Measurements from ENCODE around the gene CRYBG1. TPM values are rescaled to one million over a fixed set of nuclear protein-coding genes. Genes with fewer than 3 reads are reported as not detected.

CRYBG1 gene
- total RNA-seq, 1 donor from 2014 or later, result 5.8 TPM

- H3K36me3 Mint-ChIP-seq, result no peaks in the 10 kb centered on the region
- no peak overlapping the region for H3K27ac Mint-ChIP-seq
- no peak for DNase-seq (ENCODE audit: extremely low spot score, unreplicated experiment)
- H3K27me3 Mint-ChIP-seq, result peaks cover 4% of the 10 kb centered on the region
- no peak overlapping the region for H3K4me3 Mint-ChIP-seq
- no peak for TF ChIP-seq CTCF (conservative IDR thresholded peaks at IDR 0.05)
- no peaks in the 10 kb centered on the region for H3K4me1 Mint-ChIP-seq (ENCODE audit: unreplicated experiment)
- no peaks in the 10 kb centered on the region for H3K9me3 Mint-ChIP-seq
These were observed 162.2 kb downstream of the CRYBG1 start for GRCh38 chr6:106522562-106523250.

- Mint-ChIP-seq H3K4me1 (ENCODE audit: unreplicated experiment) (no peaks in the 10 kb centered on the region), H3K9me3 (no peaks in the 10 kb centered on the region), H3K4me3 (no peak overlapping the region), H3K36me3 (no peaks in the 10 kb centered on the region), H3K27ac (no peak overlapping the region), H3K27me3 (peaks cover under 1% of the 10 kb centered on the region)
- no peak for TF ChIP-seq CTCF (conservative IDR thresholded peaks at IDR 0.05)
- no peak for DNase-seq (ENCODE audit: extremely low spot score, unreplicated experiment)
These were observed 164.8 kb downstream of the CRYBG1 start for GRCh38 chr6:106525107-106525881.

GRCh38 chr6:106525882-106526275, 165.4 kb downstream of the CRYBG1 start:
- H3K4me1 Mint-ChIP-seq (ENCODE audit: unreplicated experiment), result no peaks in the 10 kb centered on the region
- no peak overlapping the region for H3K27ac Mint-ChIP-seq
- no peak overlapping the region for H3K4me3 Mint-ChIP-seq
- no peaks in the 10 kb centered on the region for H3K27me3 Mint-ChIP-seq
- no peak for DNase-seq (ENCODE audit: extremely low spot score, unreplicated experiment)
- no peak for TF ChIP-seq CTCF (conservative IDR thresholded peaks at IDR 0.05)
- no peaks in the 10 kb centered on the region for H3K36me3 Mint-ChIP-seq
- H3K9me3 Mint-ChIP-seq, result no peaks in the 10 kb centered on the region

- H3K36me3 Mint-ChIP-seq, result no peaks in the 10 kb centered on the region
- no peaks in the 10 kb centered on the region for H3K4me1 Mint-ChIP-seq (ENCODE audit: unreplicated experiment)
- no peak overlapping the region for H3K4me3 Mint-ChIP-seq
- no peak for TF ChIP-seq CTCF (conservative IDR thresholded peaks at IDR 0.05)
- H3K27ac Mint-ChIP-seq, result no peak overlapping the region
- no peaks in the 10 kb centered on the region for H3K27me3 Mint-ChIP-seq
- H3K9me3 Mint-ChIP-seq, result no peaks in the 10 kb centered on the region
- no peak for DNase-seq (ENCODE audit: extremely low spot score, unreplicated experiment)
These were observed 166.6 kb downstream of the CRYBG1 start for GRCh38 chr6:106527117-106527516.

- no peaks in the 10 kb centered on the region for H3K36me3 Mint-ChIP-seq
- H3K9me3 Mint-ChIP-seq, result no peaks in the 10 kb centered on the region
- no peaks in the 10 kb centered on the region for H3K4me1 Mint-ChIP-seq (ENCODE audit: unreplicated experiment)
- TF ChIP-seq CTCF (conservative IDR thresholded peaks at IDR 0.05), result no peak
- no peaks in the 10 kb centered on the region for H3K27me3 Mint-ChIP-seq
- DNase-seq (ENCODE audit: extremely low spot score, unreplicated experiment), result no peak
- no peak overlapping the region for H3K4me3 Mint-ChIP-seq
- H3K27ac Mint-ChIP-seq, result no peak overlapping the region
These were observed 167.5 kb downstream of the CRYBG1 start for GRCh38 chr6:106527979-106528378.

All from type B pancreatic cell (in vitro differentiated cells).